WERI-Rb-1 (cell line): ENCODE measurements around the gene OR2M3.

Experiments
- DNase-seq: peaks from one replicate; pipeline ENCODE4 v3.0.0-alpha.2; 2020
- H3K27ac ChIP-seq: fragments of 250-450 bp; sonication (Bioruptor Pico); 2 replicates; pipeline ENCODE4 v1.5.1; 2020; ENCODE audit warnings: mild to moderate bottlenecking, moderate library complexity
- H3K27me3 ChIP-seq: fragments of 250-450 bp; sonication (Bioruptor Pico); 2 replicates; pipeline ENCODE4 v1.5.1; 2021; ENCODE audit warnings: mild to moderate bottlenecking, low read depth, moderate library complexity; ENCODE audit not compliant: insufficient read depth, severe bottlenecking
- H3K36me3 ChIP-seq: fragments of 250-450 bp; sonication (Bioruptor Pico); 2 replicates; pipeline ENCODE4 v1.5.1; 2020; ENCODE audit warnings: mild to moderate bottlenecking, moderate library complexity
- H3K4me3 ChIP-seq: 2 replicates; pipeline ENCODE4 v1.5.1; 2011; ENCODE audit warnings: low read depth, mild to moderate bottlenecking, control low read depth, low read length
- H3K9me3 ChIP-seq: fragments of 250-450 bp; sonication (Bioruptor Pico); 2 replicates; pipeline ENCODE4 v1.5.1; 2021; ENCODE audit warnings: mild to moderate bottlenecking, moderate library complexity; ENCODE audit not compliant: severe bottlenecking
- CTCF ChIP-seq: IDR thresholded peaks from 2 replicates; pipeline ENCODE4 v1.5.1; 2011; ENCODE audit warnings: low read depth, mild to moderate bottlenecking, control low read depth, inconsistent platforms, low read length

The OR2M3 gene

GRCh38 chr1:248165186-248165585 lies 31.9 kb upstream of the OR2M3 start:
- no peaks in the 10 kb centered on the region for H3K36me3 ChIP-seq
- H3K4me3 ChIP-seq: no peak overlapping the region
- no peaks in the 10 kb centered on the region for H3K9me3 ChIP-seq
- peaks cover 28% of the 10 kb centered on the region for H3K27me3 ChIP-seq
- no peak for DNase-seq
- TF ChIP-seq CTCF: no peak
- no peak overlapping the region for H3K27ac ChIP-seq

GRCh38 chr1:248174521-248174920 lies 22.5 kb upstream of the OR2M3 start, which contains the start of gene OR2M2:
Gene OR2M2, plus strand, starts transcription at chr1:248174821. Its CDS starts 5,165 bp downstream, at chr1:248179986.
- H3K4me3 ChIP-seq: no peak within 1 kb of the TSS
- peaks cover 3% of the 10 kb centered on the region for H3K9me3 ChIP-seq
- H3K27ac ChIP-seq: no peak within 1 kb of the TSS
- no peaks in the 10 kb centered on the region for H3K36me3 ChIP-seq
- DNase-seq: no peak
- TF ChIP-seq CTCF: no peak
- H3K27me3 ChIP-seq: peaks cover 60% of the 10 kb centered on the region

- Histone ChIP-seq H3K27ac (no peak overlapping the region), H3K27me3 (peaks cover 60% of the 10 kb centered on the region), H3K36me3 (no peaks in the 10 kb centered on the region), H3K9me3 (no peaks in the 10 kb centered on the region), H3K4me3 (no peak overlapping the region)
- TF ChIP-seq CTCF: no peak
- DNase-seq: no peak
Measured at GRCh38 chr1:248183996-248184395, 13.1 kb upstream of the OR2M3 start.

GRCh38 chr1:248187363-248187762 lies 9.7 kb upstream of the OR2M3 start:
- Histone ChIP-seq H3K4me3 (no peak overlapping the region), H3K9me3 (no peaks in the 10 kb centered on the region), H3K27ac (no peak overlapping the region), H3K36me3 (no peaks in the 10 kb centered on the region), H3K27me3 (peaks cover 67% of the 10 kb centered on the region)
- DNase-seq: no peak
- TF ChIP-seq CTCF: no peak

GRCh38 chr1:248189026-248189425 lies 8.0 kb upstream of the OR2M3 start:
- peaks cover 4% of the 10 kb centered on the region for H3K9me3 ChIP-seq
- no peak overlapping the region for H3K27ac ChIP-seq
- H3K36me3 ChIP-seq: no peaks in the 10 kb centered on the region
- no peak for DNase-seq
- H3K4me3 ChIP-seq: no peak overlapping the region
- H3K27me3 ChIP-seq: peaks cover 72% of the 10 kb centered on the region
- TF ChIP-seq CTCF: no peak

GRCh38 chr1:248194117-248194516 lies 2.9 kb upstream of the OR2M3 start:
- TF ChIP-seq CTCF: no peak
- no peaks in the 10 kb centered on the region for H3K36me3 ChIP-seq

More at GRCh38 chr1:248194117-248194516, 2.9 kb upstream of the OR2M3 start:
- DNase-seq: no peak
- H3K27me3 ChIP-seq: peaks cover 48% of the 10 kb centered on the region
- no peak overlapping the region for H3K4me3 ChIP-seq
- H3K27ac ChIP-seq: no peak overlapping the region
- H3K9me3 ChIP-seq: peaks cover 4% of the 10 kb centered on the region
